ENCODE data around the gene NPAS3.

The NPAS3 gene

GRCh38 chr14:33347796-33348195 is 409.1 kb downstream of the NPAS3 start:
- no peak for DNase-seq

- no peak for DNase-seq
Measured at GRCh38 chr14:33348510-33348909, 409.8 kb downstream of the NPAS3 start.

- DNase-seq: no peak
Measured at GRCh38 chr14:33349871-33350270, 411.2 kb downstream of the NPAS3 start.

GRCh38 chr14:33350366-33350990 is 411.8 kb downstream of the NPAS3 start:
- DNase-seq: no peak

GRCh38 chr14:33352821-33353220 is 414.1 kb downstream of the NPAS3 start:
- DNase-seq: no peak

GRCh38 chr14:33356181-33356580 is 417.5 kb downstream of the NPAS3 start:
- no peak for DNase-seq

- no peak for DNase-seq
Measured at GRCh38 chr14:33357225-33358010, 418.7 kb downstream of the NPAS3 start.

GRCh38 chr14:33359288-33359881 is 420.7 kb downstream of the NPAS3 start:
- no peak for DNase-seq

- DNase-seq: no peak
Measured at GRCh38 chr14:33362934-33363333, 424.3 kb downstream of the NPAS3 start.

- no peak for DNase-seq
Measured at GRCh38 chr14:33363682-33364081, 425.0 kb downstream of the NPAS3 start.

GRCh38 chr14:33364466-33364865 is 425.8 kb downstream of the NPAS3 start:
- no peak for DNase-seq

GRCh38 chr14:33369041-33369440 is 430.4 kb downstream of the NPAS3 start:
- DNase-seq: no peak

- no peak for DNase-seq
Measured at GRCh38 chr14:33369972-33370371, 431.3 kb downstream of the NPAS3 start.

- DNase-seq: no peak
Measured at GRCh38 chr14:33370426-33370825, 431.7 kb downstream of the NPAS3 start.

GRCh38 chr14:33375196-33375595 is 436.5 kb downstream of the NPAS3 start:
- DNase-seq: no peak

GRCh38 chr14:33375786-33376185 is 437.1 kb downstream of the NPAS3 start:
- no peak for DNase-seq

GRCh38 chr14:33376510-33376909 is 437.8 kb downstream of the NPAS3 start:
- DNase-seq: no peak

- DNase-seq: no peak
Measured at GRCh38 chr14:33377596-33378390, 439.1 kb downstream of the NPAS3 start.

GRCh38 chr14:33381717-33382116 is 443.0 kb downstream of the NPAS3 start:
- DNase-seq: no peak

- no peak for DNase-seq
Measured at GRCh38 chr14:33386140-33386539, 447.5 kb downstream of the NPAS3 start.

- no peak for DNase-seq
Measured at GRCh38 chr14:33386781-33387180, 448.1 kb downstream of the NPAS3 start.

GRCh38 chr14:33390335-33390734 is 451.7 kb downstream of the NPAS3 start:
- DNase-seq: no peak

- no peak for DNase-seq
Measured at GRCh38 chr14:33393231-33393894, 454.7 kb downstream of the NPAS3 start.
